ENCODE measurements around the gene ANXA2. TPM values are rescaled to one million over a fixed set of nuclear protein-coding genes. Genes with fewer than 3 reads are reported as not detected.
A peak's percentile ranks its signal among the peaks of the same experiment; 100 is the strongest.

ANXA2 gene
- polyA plus RNA-seq, 1 of the 3 experiments (the other 2 are of a cell fraction): 4,669 TPM

DNA sequence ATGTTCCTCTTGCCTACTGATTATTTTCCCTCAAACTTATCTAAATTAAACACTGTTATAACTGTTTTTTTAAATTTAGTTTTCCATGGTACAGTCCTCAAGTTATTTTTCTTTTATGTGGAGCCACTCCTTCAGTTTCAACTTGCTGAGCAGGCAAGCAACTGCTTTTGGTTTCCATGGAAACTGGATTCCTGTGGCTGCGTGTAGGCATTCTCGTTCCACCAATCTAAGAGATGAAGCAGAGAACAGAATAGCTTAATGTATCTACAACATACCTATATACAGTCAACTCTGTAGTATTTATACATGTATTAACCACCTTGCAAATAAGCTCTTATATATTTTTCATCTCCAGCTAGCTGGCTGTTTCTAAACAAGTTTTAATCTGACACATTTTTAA lies 25.8 kb upstream of the ANXA2 start:
- Histone ChIP-seq H3K27ac (ENCODE audit: low read depth in 2 of 2, low read length in 1 of 2) (peak overlapping the region; percentile 67 to 93; a peak in 3 of 4 replicates), H2AFZ (ENCODE audit: low read depth) (no peak overlapping the region), H3K9me2 (no peaks in the 10 kb centered on the region), H3K4me3 (ENCODE audit: low read depth in 2 of 2, low read length in 1 of 2) (no peak overlapping the region), H3K27me3 (ENCODE audit: insufficient read depth) (no peaks in the 10 kb centered on the region), H4K20me1 (ENCODE audit: insufficient read depth) (no peaks in the 10 kb centered on the region), H3K4me1 (ENCODE audit: control insufficient read depth in 1 of 2, insufficient read depth in 2 of 2, low read depth in 1 of 2, low read length in 1 of 2) (peaks cover 0 to 33% of the 10 kb centered on the region in 2 experiments; a peak in 3 of 4 replicates), H3K4me2 (peak overlapping the region; percentile 40; the same call in 1 of the 2 replicates), H3K9ac (peak overlapping the region; percentile 63), H3K79me2 (ENCODE audit: insufficient read depth) (peaks cover 38% of the 10 kb centered on the region), H3F3A (replicated peaks; ENCODE audit: insufficient read depth) (peaks cover 47% of the 10 kb centered on the region), H3K9me3 (no peaks in the 10 kb centered on the region), H3K36me3 (replicated peaks in 1 of 2; ENCODE audit: control insufficient read depth in 1 of 2, insufficient read depth in 2 of 2, low read length in 1 of 2) (peaks cover 0 to 11% of the 10 kb centered on the region in 2 experiments)
- CTCF ChIA-PET: interaction anchor here (1.2 kb wide), 1 partner anchor 9 kb away, joined by 3 read pairs; no protein-coding TSS in a partner anchor
- WGBS (ENCODE audit: low lambda C conversion rate): 10% methylated on average over 2 of the region's 2 CpGs
- no peak for DNase-seq
- POLR2A ChIA-PET: no interaction called here
- TF ChIP-seq TCF12 (IDR thresholded peaks at IDR 0.05) (0 out of 2 replicates have a peak, but pooled peaks have one; percentile 7), EP300 (IDR thresholded peaks at IDR 0.05; ENCODE audit: borderline replicate concordance in 1 of 2, low read depth in 1 of 2, low read length in 1 of 2) (no peak), JUND (IDR thresholded peaks at IDR 0.05) (0 out of 2 replicates have a peak, but pooled peaks have one; percentile 3)

DNA sequence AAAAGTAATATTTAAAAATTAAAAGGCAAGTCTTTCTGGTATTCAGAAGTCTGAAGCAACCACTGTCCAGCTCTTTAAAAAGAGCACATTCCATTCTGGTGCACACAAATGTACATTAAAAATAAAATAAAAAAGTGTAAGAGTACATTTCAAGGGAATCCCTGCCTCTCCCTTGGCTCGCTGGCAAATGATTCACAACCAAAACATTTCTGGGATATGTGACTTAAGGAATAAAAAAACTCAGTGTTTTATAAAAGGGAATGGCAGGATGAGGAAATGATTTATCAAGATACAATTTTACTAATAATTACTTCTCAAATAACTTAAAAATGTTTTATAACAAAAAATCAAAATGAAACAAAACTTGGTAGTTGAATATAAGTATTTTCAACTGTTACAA lies 23.8 kb upstream of the ANXA2 start:
- DNase-seq: no peak
- peak overlapping the region; percentile 62; the same call in 1 of the 2 replicates for H3K4me2 ChIP-seq
- peak overlapping the region; percentile 60; the same call in 1 of the 2 replicates for H3K9ac ChIP-seq
- 0 out of 4 replicates have a peak overlapping the region, but pooled peaks of 1 of the 2 experiments have one; percentile 21 for H3K4me3 ChIP-seq (ENCODE audit: low read depth in 2 of 2, low read length in 1 of 2)
- WGBS (ENCODE audit: low lambda C conversion rate): 8% methylated on average over 1 of the region's 1 CpG
- POLR2A ChIA-PET: no interaction called here
- H3K27ac ChIP-seq (ENCODE audit: low read depth in 2 of 2, low read length in 1 of 2): peak overlapping the region in 1 of 2 experiments; percentile 93; a peak in 2 of 4 replicates
- peaks cover 38% of the 10 kb centered on the region for H3K79me2 ChIP-seq (ENCODE audit: insufficient read depth)
- CTCF ChIA-PET: interaction anchor here (1.5 kb wide), 1 partner anchor 95 kb away, joined by 5 read pairs; no protein-coding TSS in a partner anchor
- H2AFZ ChIP-seq (ENCODE audit: low read depth): no peak overlapping the region
- TF ChIP-seq PBX3 (IDR thresholded peaks at IDR 0.05) (peak; percentile 62), MAX (IDR thresholded peaks at IDR 0.05; ENCODE audit: low read depth) (peak; percentile 42; the same call in 1 of the 2 replicates), NFIC (IDR thresholded peaks at IDR 0.05; ENCODE audit: borderline replicate concordance) (peak; percentile 89), RAD21 (IDR thresholded peaks at IDR 0.05; ENCODE audit: low read length) (no peak), RXRA (IDR thresholded peaks at IDR 0.05; ENCODE audit: borderline replicate concordance, low read depth) (peak; percentile 70), TEAD4 (IDR thresholded peaks at IDR 0.05; ENCODE audit: borderline replicate concordance, insufficient read depth) (peak; percentile 88), SMC3 (IDR thresholded peaks at IDR 0.05; ENCODE audit: low read depth, low read length) (no peak), FOSL2 (IDR thresholded peaks at IDR 0.05; ENCODE audit: borderline replicate concordance, low read depth) (peak; percentile 83; the same call in 1 of the 2 replicates), TCF12 (IDR thresholded peaks at IDR 0.05) (peak; percentile 76), FOXM1 (IDR thresholded peaks at IDR 0.05; ENCODE audit: low read depth) (peak; percentile 29; the same call in 1 of the 2 replicates), CTCF (IDR thresholded peaks at IDR 0.05) (no peak), TAF1 (IDR thresholded peaks at IDR 0.05; ENCODE audit: borderline replicate concordance, low read depth, low read length) (no peak), RFX5 (IDR thresholded peaks at IDR 0.05; ENCODE audit: low read length) (no peak), POLR2AphosphoS5 (IDR thresholded peaks at IDR 0.05; ENCODE audit: low read depth, low read length) (peak; percentile 46; the same call in 1 of the 2 replicates), EP300 (IDR thresholded peaks at IDR 0.05; ENCODE audit: borderline replicate concordance in 1 of 2, low read depth in 1 of 2, low read length in 1 of 2) (peak in 1 of 2 experiments; percentile 77; a peak in 2 of 4 replicates), MEF2A (IDR thresholded peaks at IDR 0.05; ENCODE audit: borderline replicate concordance, low read depth) (peak; percentile 70), JUND (IDR thresholded peaks at IDR 0.05) (peak; percentile 92), SIN3A (IDR thresholded peaks at IDR 0.05; ENCODE audit: borderline replicate concordance, low read depth, low read length) (0 out of 2 replicates have a peak, but pooled peaks have one; percentile 31), NRF1 (IDR thresholded peaks at IDR 0.05; ENCODE audit: low read depth, low read length) (no peak)
- TF ChIP-seq, protein P1, sequence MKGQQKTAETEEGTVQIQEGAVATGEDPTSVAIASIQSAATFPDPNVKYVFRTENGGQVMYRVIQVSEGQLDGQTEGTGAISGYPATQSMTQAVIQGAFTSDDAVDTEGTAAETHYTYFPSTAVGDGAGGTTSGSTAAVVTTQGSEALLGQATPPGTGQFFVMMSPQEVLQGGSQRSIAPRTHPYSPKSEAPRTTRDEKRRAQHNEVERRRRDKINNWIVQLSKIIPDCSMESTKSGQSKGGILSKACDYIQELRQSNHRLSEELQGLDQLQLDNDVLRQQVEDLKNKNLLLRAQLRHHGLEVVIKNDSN (IDR thresholded peaks at IDR 0.05; ENCODE audit: borderline replicate concordance, low read depth): no peak
- TF ChIP-seq, protein P2, sequence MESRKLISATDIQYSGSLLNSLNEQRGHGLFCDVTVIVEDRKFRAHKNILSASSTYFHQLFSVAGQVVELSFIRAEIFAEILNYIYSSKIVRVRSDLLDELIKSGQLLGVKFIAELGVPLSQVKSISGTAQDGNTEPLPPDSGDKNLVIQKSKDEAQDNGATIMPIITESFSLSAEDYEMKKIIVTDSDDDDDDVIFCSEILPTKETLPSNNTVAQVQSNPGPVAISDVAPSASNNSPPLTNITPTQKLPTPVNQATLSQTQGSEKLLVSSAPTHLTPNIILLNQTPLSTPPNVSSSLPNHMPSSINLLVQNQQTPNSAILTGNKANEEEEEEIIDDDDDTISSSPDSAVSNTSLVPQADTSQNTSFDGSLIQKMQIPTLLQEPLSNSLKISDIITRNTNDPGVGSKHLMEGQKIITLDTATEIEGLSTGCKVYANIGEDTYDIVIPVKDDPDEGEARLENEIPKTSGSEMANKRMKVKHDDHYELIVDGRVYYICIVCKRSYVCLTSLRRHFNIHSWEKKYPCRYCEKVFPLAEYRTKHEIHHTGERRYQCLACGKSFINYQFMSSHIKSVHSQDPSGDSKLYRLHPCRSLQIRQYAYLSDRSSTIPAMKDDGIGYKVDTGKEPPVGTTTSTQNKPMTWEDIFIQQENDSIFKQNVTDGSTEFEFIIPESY (IDR thresholded peaks at IDR 0.05; ENCODE audit: borderline replicate concordance, low read depth): peak; percentile 28; the same call in 1 of the 2 replicates
- no peaks in the 10 kb centered on the region for H3K9me2 ChIP-seq
- H3F3A ChIP-seq (replicated peaks; ENCODE audit: insufficient read depth): peaks cover 34% of the 10 kb centered on the region
- peaks cover 0 to 2% of the 10 kb centered on the region in 2 experiments for H3K36me3 ChIP-seq (replicated peaks in 1 of 2; ENCODE audit: control insufficient read depth in 1 of 2, insufficient read depth in 2 of 2, low read length in 1 of 2)
- no peaks in the 10 kb centered on the region for H3K27me3 ChIP-seq (ENCODE audit: insufficient read depth)
- H3K9me3 ChIP-seq: no peaks in the 10 kb centered on the region
- no peaks in the 10 kb centered on the region for H4K20me1 ChIP-seq (ENCODE audit: insufficient read depth)
- H3K4me1 ChIP-seq (ENCODE audit: control insufficient read depth in 1 of 2, insufficient read depth in 2 of 2, low read depth in 1 of 2, low read length in 1 of 2): peaks cover 0 to 33% of the 10 kb centered on the region in 2 experiments; a peak in 3 of 4 replicates
